ENCODE data around the gene YIF1A. TPM values are rescaled to one million over a fixed set of nuclear protein-coding genes. Genes with fewer than 3 reads are reported as not detected.
A peak's percentile ranks its signal among the peaks of the same experiment; 100 is the strongest.

The YIF1A gene
- total RNA-seq, 4 donors from 2014 or later, result 55.3 to 76.2 (median 74.1) TPM

DNA sequence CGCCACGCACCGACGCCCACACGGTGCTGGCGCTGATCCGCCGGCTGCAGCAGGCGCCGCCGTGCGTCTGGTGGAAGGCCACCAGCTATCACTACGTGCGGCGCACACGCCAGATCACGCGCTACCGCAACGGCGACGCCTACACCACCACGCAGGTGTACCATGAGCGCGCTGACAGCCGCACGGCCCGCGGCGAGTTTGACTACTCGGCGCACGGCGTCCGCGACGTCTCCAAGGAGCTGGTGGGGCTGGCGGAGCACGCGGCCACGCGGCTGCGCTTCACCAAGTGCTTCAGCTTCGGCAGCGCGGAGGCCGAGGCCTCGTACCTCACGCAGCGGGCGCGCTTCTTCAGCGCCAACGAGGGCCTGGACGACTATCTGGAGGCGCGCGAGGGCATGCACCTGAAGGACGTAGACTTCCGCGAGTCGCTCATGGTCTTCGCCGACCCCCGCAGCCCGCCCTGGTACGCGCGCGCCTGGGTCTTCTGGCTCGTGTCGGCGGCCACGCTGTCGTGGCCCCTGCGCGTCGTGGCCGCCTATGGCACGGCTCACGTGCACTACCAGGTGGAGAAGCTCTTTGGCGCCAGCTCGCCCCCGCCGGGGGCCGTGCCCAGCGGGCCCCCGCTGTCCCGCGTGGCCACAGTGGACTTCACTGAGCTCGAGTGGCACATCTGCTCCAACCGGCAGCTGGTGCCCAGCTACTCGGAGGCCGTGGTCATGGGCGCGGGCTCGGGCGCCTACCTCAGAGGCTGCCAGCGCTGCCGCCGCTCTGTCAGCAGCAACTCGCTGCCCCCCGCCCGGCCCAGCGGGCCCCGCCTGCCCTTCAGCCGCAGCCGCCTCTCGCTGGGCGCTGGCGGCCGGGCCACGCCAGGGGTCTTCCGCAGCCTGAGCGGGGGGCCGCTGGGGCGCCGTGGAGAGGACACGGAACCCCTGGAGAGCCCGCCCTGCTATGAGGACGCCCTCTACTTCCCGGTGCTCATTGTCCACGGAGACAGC, 6.0 kb upstream of the YIF1A start:
- no peak for TF ChIP-seq POLR2A (IDR thresholded peaks at IDR 0.05)
- TF ChIP-seq, protein P1, sequence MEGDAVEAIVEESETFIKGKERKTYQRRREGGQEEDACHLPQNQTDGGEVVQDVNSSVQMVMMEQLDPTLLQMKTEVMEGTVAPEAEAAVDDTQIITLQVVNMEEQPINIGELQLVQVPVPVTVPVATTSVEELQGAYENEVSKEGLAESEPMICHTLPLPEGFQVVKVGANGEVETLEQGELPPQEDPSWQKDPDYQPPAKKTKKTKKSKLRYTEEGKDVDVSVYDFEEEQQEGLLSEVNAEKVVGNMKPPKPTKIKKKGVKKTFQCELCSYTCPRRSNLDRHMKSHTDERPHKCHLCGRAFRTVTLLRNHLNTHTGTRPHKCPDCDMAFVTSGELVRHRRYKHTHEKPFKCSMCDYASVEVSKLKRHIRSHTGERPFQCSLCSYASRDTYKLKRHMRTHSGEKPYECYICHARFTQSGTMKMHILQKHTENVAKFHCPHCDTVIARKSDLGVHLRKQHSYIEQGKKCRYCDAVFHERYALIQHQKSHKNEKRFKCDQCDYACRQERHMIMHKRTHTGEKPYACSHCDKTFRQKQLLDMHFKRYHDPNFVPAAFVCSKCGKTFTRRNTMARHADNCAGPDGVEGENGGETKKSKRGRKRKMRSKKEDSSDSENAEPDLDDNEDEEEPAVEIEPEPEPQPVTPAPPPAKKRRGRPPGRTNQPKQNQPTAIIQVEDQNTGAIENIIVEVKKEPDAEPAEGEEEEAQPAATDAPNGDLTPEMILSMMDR (IDR thresholded peaks at IDR 0.05), result no peak
- H3K4me3 ChIP-seq (ENCODE audit: low read depth, poor library complexity, severe bottlenecking), result no peak overlapping the region
- intact Hi-C loops (cut with DNase I; ENCODE audit: low total_unique reads), result no loop called here
- 80 to 86% methylated on average over 80 to 111 of the region's 123 CpGs for WGBS, 2 donors
- DNase-seq (ENCODE audit: low spot score in 2 of 2), result no peak

- WGBS, 2 donors, result 86 to 91% methylated on average over 18 to 28 of the region's 30 CpGs
- TF ChIP-seq, protein P1 (IDR thresholded peaks at IDR 0.05), result no peak
- TF ChIP-seq POLR2A (IDR thresholded peaks at IDR 0.05), result no peak
- no peak overlapping the region for H3K4me3 ChIP-seq (ENCODE audit: low read depth, poor library complexity, severe bottlenecking)
- intact Hi-C loops (cut with DNase I; ENCODE audit: low total_unique reads), result no loop called here
- DNase-seq (ENCODE audit: low spot score in 2 of 2), result no peak
These were observed 5.1 kb upstream of the YIF1A start for GRCh38 chr11:66293777-66294625.

GRCh38 chr11:66293352-66293751, 4.4 kb upstream of the YIF1A start:
- intact Hi-C loops (cut with DNase I; ENCODE audit: low total_unique reads), result no loop called here
- TF ChIP-seq POLR2A (IDR thresholded peaks at IDR 0.05), result no peak
- TF ChIP-seq, protein P1 (IDR thresholded peaks at IDR 0.05), result no peak
- WGBS, 2 donors, result 74 to 77% methylated on average over 4 of the region's 4 CpGs
- DNase-seq (ENCODE audit: low spot score in 2 of 2), result no peak
- H3K4me3 ChIP-seq (ENCODE audit: low read depth, poor library complexity, severe bottlenecking), result no peak overlapping the region

DNA sequence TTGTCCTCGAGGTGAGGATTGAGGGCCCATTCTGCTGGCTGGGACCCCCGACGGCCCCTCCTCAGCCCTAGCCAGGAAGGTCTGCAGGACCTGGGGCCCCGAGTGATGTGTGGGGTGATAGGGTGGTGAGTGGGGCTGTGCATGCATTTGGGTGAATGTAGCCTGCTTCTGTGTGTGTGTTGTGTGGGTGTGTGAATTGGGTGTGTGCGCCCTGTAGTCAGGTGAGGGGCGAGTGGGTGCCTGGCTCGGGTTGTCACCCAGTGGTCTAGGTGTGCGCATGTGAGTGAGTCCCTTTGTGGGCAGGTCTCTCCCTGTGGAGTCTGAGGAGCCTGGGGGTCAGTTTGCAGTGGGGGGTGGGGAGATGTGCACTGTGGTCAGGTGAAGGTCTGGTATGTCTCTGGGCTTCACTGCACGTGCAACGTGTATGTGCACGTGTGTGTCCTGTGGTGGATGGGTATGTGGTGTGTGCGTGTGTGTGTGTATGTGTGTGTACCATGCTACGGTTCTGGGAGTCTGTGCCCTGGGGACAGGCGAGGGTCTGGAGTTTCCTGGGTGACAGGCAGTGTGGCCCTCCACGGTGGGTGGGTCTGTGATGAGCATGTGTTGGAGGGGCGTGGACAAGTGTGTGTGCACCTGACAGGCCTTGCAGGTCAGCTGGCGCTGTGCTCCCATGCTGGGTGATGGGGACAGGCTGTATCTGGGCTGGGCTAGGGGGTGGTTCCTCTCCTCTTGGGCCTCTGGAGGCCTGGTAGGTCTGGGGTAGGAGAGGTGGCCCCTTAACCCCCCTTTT, 3.8 kb upstream of the YIF1A start:
- no peak overlapping the region for H3K4me3 ChIP-seq (ENCODE audit: low read depth, poor library complexity, severe bottlenecking)
- intact Hi-C loops (cut with DNase I; ENCODE audit: low total_unique reads), result no loop called here
- 37 to 44% methylated on average over 16 to 17 of the region's 17 CpGs for WGBS, 2 donors
- TF ChIP-seq, protein P1 (IDR thresholded peaks at IDR 0.05), result peak in 1 of 3 donors; percentile 12
- TF ChIP-seq POLR2A (IDR thresholded peaks at IDR 0.05), result no peak
- DNase-seq (ENCODE audit: low spot score in 2 of 2), result no peak

Data from lower leg skin (tissue), 4 donors.